OCI-LY3 (cell line): ENCODE data around the gene PLPP7.

Source experiments
- CTCF ChIP-seq: fragments of 200-600, 300-600 bp; sonication (generic); IDR thresholded peaks from 2 replicates; pipeline ENCODE4 v1.5.1; 2014; ENCODE audit warnings: antibody characterized with exemption, low read length, low read depth
- EZH2phosphoT487 ChIP-seq: fragments of 200-600 bp; shearing (Covaris generic); IDR thresholded peaks from 2 replicates; pipeline ENCODE4 v1.6.1; 2018; ENCODE audit warnings: antibody characterized with exemption, mixed run types, low read depth

GRCh38 chr9:131334629-131335367 is 45.3 kb downstream of the PLPP7 start:
- TF ChIP-seq CTCF = no peak
- TF ChIP-seq EZH2phosphoT487 = no peak
